Thymus (tissue), 11 donors: ENCODE results near the gene CCNI2. TPM values are rescaled to one million over a fixed set of nuclear protein-coding genes. Genes with fewer than 3 reads are reported as not detected.
A peak's percentile ranks its signal among the peaks of the same experiment; 100 is the strongest.

Experiments
- DNase-seq, 9 donors: peaks; one replicate each; pipeline ENCODE4 v3.0.0-alpha.2; 2013; ENCODE audit warnings: low spot score in 9 of 9, low read depth in 6 of 9, missing footprints in 1 of 9
- H3K27ac ChIP-seq, 2 donors: one replicate each; pipeline ENCODE4 v1.5.1; 2013; ENCODE audit warnings: control low read depth in 1 of 2, low read depth in 1 of 2, low read length in 1 of 2, mild to moderate bottlenecking in 1 of 2, moderate library complexity in 1 of 2
- H3K27me3 ChIP-seq, 2 donors: one replicate each; pipeline ENCODE4 v1.5.1; 2013; ENCODE audit warnings: low read length in 1 of 2; ENCODE audit not compliant: control insufficient read depth in 2 of 2, insufficient read depth in 1 of 2
- H3K36me3 ChIP-seq, 2 donors: one replicate each; pipeline ENCODE4 v1.5.1; 2013; ENCODE audit warnings: low read length in 1 of 2, mild to moderate bottlenecking in 1 of 2, moderate library complexity in 1 of 2; ENCODE audit not compliant: control insufficient read depth in 2 of 2, insufficient read depth in 2 of 2
- H3K4me1 ChIP-seq, 2 donors: one replicate each; pipeline ENCODE4 v1.5.1; 2013; ENCODE audit warnings: low read length in 2 of 2; ENCODE audit not compliant: control insufficient read depth in 2 of 2, insufficient read depth in 2 of 2
- H3K4me3 ChIP-seq, 2 donors: one replicate each; pipeline ENCODE4 v1.5.1; 2013; ENCODE audit warnings: low read length in 2 of 2, control low read depth in 1 of 2, mild to moderate bottlenecking in 1 of 2
- H3K9me3 ChIP-seq, 2 donors: one replicate each; pipeline ENCODE4 v1.5.1; 2013; ENCODE audit warnings: low read length in 1 of 2, mild to moderate bottlenecking in 1 of 2; ENCODE audit not compliant: control insufficient read depth in 2 of 2, insufficient read depth in 1 of 2
- WGBS: extraction: QIAGEN DNeasy Blood & Tissue Kit; methylation state at CpG from one replicate; pipeline ENCODE4 v1.1.7; 2013; 5-methylcytosine and 5-hydroxymethylcytosine counted together
- polyA plus RNA-seq: library from polyadenylated mRNA; stranded (reverse); fragments of 200-250 nt; gene quantifications from one replicate; pipeline ENCODE4 v1.2.3, GENCODE V29; 2013
- total RNA-seq: library from RNA; stranded (reverse); fragments of 120-200 nt; gene quantifications from one replicate; pipeline ENCODE4 v1.2.4, GENCODE V29; 2013
- donor health status: healthy.

CCNI2 gene
- total and polyA plus RNA-seq, 2 donors = 2.5 to 8.1 TPM

DNA sequence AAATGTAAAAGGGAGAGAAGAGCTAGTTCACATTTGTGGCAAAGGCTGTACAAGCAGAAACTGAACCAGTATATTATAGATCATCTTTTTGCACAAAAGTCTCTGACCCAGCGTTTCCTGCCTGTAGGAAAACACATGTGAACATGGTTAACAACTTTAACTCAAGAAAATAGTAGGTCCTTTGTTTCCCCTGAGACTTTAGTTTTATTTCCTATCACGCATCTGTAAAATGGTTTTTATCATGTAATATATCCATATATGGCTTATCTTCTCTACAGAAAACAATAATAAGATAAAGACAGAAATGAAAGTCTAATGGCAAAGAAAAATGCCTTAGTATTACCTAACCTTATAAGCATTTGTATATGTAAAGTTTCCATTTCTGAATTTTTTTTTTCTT is 12.5 kb upstream of the CCNI2 start:
- no peak for DNase-seq
- no peaks in the 10 kb centered on the region for H3K27me3 ChIP-seq
- H3K27ac ChIP-seq = no peak overlapping the region
- H3K4me1 ChIP-seq = peaks cover 6 to 7% of the 10 kb centered on the region in 2 donors
- H3K4me3 ChIP-seq = no peak overlapping the region
- H3K36me3 ChIP-seq = peaks cover 0 to 4% of the 10 kb centered on the region in 2 donors
- no peaks in the 10 kb centered on the region for H3K9me3 ChIP-seq
- 99% methylated on average over 2 of the region's 2 CpGs for whole genome bisulfite sequencing

GRCh38 chr5:132736853-132737833 is 10.1 kb upstream of the CCNI2 start, which contains the start of gene KIF3A:
TSS of gene KIF3A (minus strand) at chr5:132737546. CDS start at chr5:132737419, 127 bp downstream.
- 3% methylated on average over 81 of the region's 81 CpGs for WGBS
- peak; percentile 88 to 97 (median 94) for DNase-seq
- H3K9me3 ChIP-seq = no peaks in the 10 kb centered on the region
- peak within 1 kb of the TSS; percentile 32 to 59 for H3K27ac ChIP-seq
- H3K27me3 ChIP-seq = peaks cover 0 to 1% of the 10 kb centered on the region in 2 donors
- peaks cover 6 to 7% of the 10 kb centered on the region in 2 donors for H3K4me1 ChIP-seq
- H3K4me3 ChIP-seq = peak within 1 kb of the TSS; percentile 55 to 67
- no peaks in the 10 kb centered on the region for H3K36me3 ChIP-seq

- peaks cover 0 to 3% of the 10 kb centered on the region in 2 donors for H3K27me3 ChIP-seq
- WGBS = 88% methylated on average over 9 of the region's 9 CpGs
- no peak overlapping the region for H3K4me3 ChIP-seq
- no peaks in the 10 kb centered on the region for H3K36me3 ChIP-seq
- H3K4me1 ChIP-seq = peaks cover 6 to 7% of the 10 kb centered on the region in 2 donors
- H3K9me3 ChIP-seq = peaks cover 0 to 4% of the 10 kb centered on the region in 2 donors
- no peak overlapping the region for H3K27ac ChIP-seq
- DNase-seq = no peak
Measured at GRCh38 chr5:132737982-132738681, 9.1 kb upstream of the CCNI2 start.

- Histone ChIP-seq H3K9me3 (peaks cover 0 to 4% of the 10 kb centered on the region in 2 donors), H3K36me3 (no peaks in the 10 kb centered on the region), H3K27me3 (peaks cover 0 to 3% of the 10 kb centered on the region in 2 donors), H3K4me3 (no peak overlapping the region), H3K27ac (no peak overlapping the region), H3K4me1 (peaks cover 6 to 7% of the 10 kb centered on the region in 2 donors)
- WGBS = 94% methylated on average over 1 of the region's 1 CpG
- DNase-seq = no peak
Measured at GRCh38 chr5:132739232-132739631, 8.0 kb upstream of the CCNI2 start.

GRCh38 chr5:132742158-132742557 is 5.1 kb upstream of the CCNI2 start:
- no peak for DNase-seq

GRCh38 chr5:132742626-132743025 is 4.6 kb upstream of the CCNI2 start:
- Histone ChIP-seq H3K36me3 (no peaks in the 10 kb centered on the region), H3K27me3 (peaks cover 3 to 19% of the 10 kb centered on the region in 2 donors)
- WGBS = 95% methylated on average over 5 of the region's 5 CpGs

More at GRCh38 chr5:132742158-132742557, 5.1 kb upstream of the CCNI2 start:
- WGBS = 99% methylated on average over 2 of the region's 2 CpGs
- peaks cover 3 to 6% of the 10 kb centered on the region in 2 donors for H3K4me1 ChIP-seq
- H3K27me3 ChIP-seq = peaks cover 3 to 16% of the 10 kb centered on the region in 2 donors
- H3K4me3 ChIP-seq = no peak overlapping the region
- H3K9me3 ChIP-seq = peaks cover 0 to 4% of the 10 kb centered on the region in 2 donors
- no peaks in the 10 kb centered on the region for H3K36me3 ChIP-seq
- H3K27ac ChIP-seq = no peak overlapping the region

GRCh38 chr5:132744659-132745058 is 2.6 kb upstream of the CCNI2 start:
- DNase-seq = no peak
- Histone ChIP-seq H3K27ac (no peak overlapping the region), H3K9me3 (peaks cover 0 to 4% of the 10 kb centered on the region in 2 donors), H3K36me3 (no peaks in the 10 kb centered on the region), H3K4me1 (peaks cover 9 to 17% of the 10 kb centered on the region in 2 donors), H3K27me3 (peaks cover 3 to 24% of the 10 kb centered on the region in 2 donors), H3K4me3 (no peak overlapping the region)
- 96% methylated on average over 2 of the region's 2 CpGs for WGBS

More at GRCh38 chr5:132742626-132743025, 4.6 kb upstream of the CCNI2 start:
- Histone ChIP-seq H3K27ac (no peak overlapping the region), H3K9me3 (peaks cover 0 to 4% of the 10 kb centered on the region in 2 donors), H3K4me1 (peaks cover 4 to 6% of the 10 kb centered on the region in 2 donors), H3K4me3 (no peak overlapping the region)
- DNase-seq = no peak

DNA sequence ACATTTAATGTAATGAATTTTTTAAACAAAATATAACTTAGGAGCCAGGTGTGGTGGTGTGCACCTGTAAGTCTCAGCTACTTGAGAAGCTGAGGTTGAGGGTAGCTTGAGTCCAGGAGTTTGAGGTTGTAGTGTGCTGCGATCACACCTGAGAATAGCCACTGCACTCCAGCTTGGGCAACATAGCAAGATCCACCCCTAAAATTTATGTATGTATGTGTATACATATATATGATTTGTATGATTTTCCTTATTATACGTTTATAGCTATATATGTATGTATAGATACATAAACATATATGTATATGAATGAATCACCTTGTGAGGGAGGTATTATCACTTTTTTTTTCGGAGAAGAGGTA is 653 bp upstream of the CCNI2 start:
- 28% methylated on average over 3 of the region's 3 CpGs for WGBS
- Histone ChIP-seq H3K9me3 (peaks cover 0 to 4% of the 10 kb centered on the region in 2 donors), H3K4me1 (peaks cover 9 to 20% of the 10 kb centered on the region in 2 donors), H3K27ac (no peak overlapping the region), H3K36me3 (no peaks in the 10 kb centered on the region), H3K27me3 (peaks cover 3 to 24% of the 10 kb centered on the region in 2 donors), H3K4me3 (peak overlapping the region; percentile 54 to 56)
- no peak for DNase-seq
